OCI-LY3 (cell line): ENCODE measurements around the gene SPECC1.

Experiments
- EZH2phosphoT487 ChIP-seq: fragments of 200-600 bp; shearing (Covaris generic); IDR thresholded peaks from 2 replicates; pipeline ENCODE4 v1.6.1; 2018; ENCODE audit warnings: antibody characterized with exemption, mixed run types, low read depth
- TF ChIP-seq, protein P1 (sequence below): fragments of 200-600, 300-600 bp; sonication (generic); IDR thresholded peaks from 2 replicates; pipeline ENCODE4 v1.5.1; 2014; ENCODE audit warnings: antibody characterized with exemption, low read length, low read depth

DNA sequence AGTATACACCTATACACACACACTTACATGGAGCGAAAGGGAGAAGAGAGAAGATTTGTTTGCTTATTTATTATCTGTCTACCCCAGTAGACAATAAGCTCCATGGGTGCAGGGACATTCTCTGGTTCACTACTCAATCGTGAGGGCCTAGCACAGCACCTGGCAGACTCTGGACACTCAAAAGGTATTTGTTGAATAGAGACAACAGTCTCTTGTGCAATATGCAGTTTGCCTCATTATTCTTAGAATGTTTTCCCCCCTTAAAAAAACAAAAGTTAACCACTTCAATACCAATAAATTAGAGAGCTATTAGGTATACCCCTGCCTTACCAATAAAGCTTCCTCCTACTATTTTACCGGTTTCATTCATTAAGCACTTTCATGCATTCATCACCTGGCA is 33.6 kb upstream of the SPECC1 start:
- TF ChIP-seq, protein P1, sequence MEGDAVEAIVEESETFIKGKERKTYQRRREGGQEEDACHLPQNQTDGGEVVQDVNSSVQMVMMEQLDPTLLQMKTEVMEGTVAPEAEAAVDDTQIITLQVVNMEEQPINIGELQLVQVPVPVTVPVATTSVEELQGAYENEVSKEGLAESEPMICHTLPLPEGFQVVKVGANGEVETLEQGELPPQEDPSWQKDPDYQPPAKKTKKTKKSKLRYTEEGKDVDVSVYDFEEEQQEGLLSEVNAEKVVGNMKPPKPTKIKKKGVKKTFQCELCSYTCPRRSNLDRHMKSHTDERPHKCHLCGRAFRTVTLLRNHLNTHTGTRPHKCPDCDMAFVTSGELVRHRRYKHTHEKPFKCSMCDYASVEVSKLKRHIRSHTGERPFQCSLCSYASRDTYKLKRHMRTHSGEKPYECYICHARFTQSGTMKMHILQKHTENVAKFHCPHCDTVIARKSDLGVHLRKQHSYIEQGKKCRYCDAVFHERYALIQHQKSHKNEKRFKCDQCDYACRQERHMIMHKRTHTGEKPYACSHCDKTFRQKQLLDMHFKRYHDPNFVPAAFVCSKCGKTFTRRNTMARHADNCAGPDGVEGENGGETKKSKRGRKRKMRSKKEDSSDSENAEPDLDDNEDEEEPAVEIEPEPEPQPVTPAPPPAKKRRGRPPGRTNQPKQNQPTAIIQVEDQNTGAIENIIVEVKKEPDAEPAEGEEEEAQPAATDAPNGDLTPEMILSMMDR: no peak
- no peak for TF ChIP-seq EZH2phosphoT487
